HEK293T (cell line): Measurements from ENCODE around the gene EYS.

Experiments
- ARNT ChIP-seq: fragments of 450-650 bp; IDR thresholded peaks from 2 replicates; pipeline ENCODE4 v1.6.1; 2017; ENCODE audit warnings: mild to moderate bottlenecking
- BHLHE40 ChIP-seq: fragments of 450-650 bp; IDR thresholded peaks from 2 replicates; pipeline ENCODE4 v1.6.1; 2016; ENCODE audit warnings: mild to moderate bottlenecking, moderate library complexity, borderline replicate concordance
- CTBP1 ChIP-seq: fragments of 450-650 bp; IDR thresholded peaks from 2 replicates; pipeline ENCODE4 v1.6.1; 2016; ENCODE audit warnings: borderline replicate concordance
- ELF4 ChIP-seq: fragments of 450-650 bp; IDR thresholded peaks from 2 replicates; pipeline ENCODE4 v1.6.1; 2017; ENCODE audit warnings: antibody characterized with exemption
- FOXK2 ChIP-seq: fragments of 450-650 bp; IDR thresholded peaks from 2 replicates; pipeline ENCODE4 v1.6.1; 2016; ENCODE audit warnings: mild to moderate bottlenecking
- FOXM1 ChIP-seq: fragments of 450-650 bp; IDR thresholded peaks from 2 replicates; pipeline ENCODE4 v1.6.1; 2017; ENCODE audit warnings: mild to moderate bottlenecking, borderline replicate concordance
- L3MBTL2 ChIP-seq: fragments of 450-650 bp; conservative IDR thresholded peaks from 2 replicates; pipeline ENCODE4 v1.6.1; 2016; ENCODE audit warnings: mild to moderate bottlenecking
- LEF1 ChIP-seq: fragments of 450-650 bp; IDR thresholded peaks from 2 replicates; pipeline ENCODE4 v1.6.1; 2017; ENCODE audit warnings: mild to moderate bottlenecking, borderline replicate concordance
- SP1 ChIP-seq: fragments of 450-650 bp; IDR thresholded peaks from 2 replicates; pipeline ENCODE4 v1.6.1; 2017
- SUZ12 ChIP-seq: fragments of 450-650 bp; IDR thresholded peaks from 2 replicates; pipeline ENCODE4 v1.6.1; 2016; ENCODE audit warnings: mild to moderate bottlenecking
- TARDBP ChIP-seq: fragments of 450-650 bp; IDR thresholded peaks from 2 replicates; pipeline ENCODE4 v1.6.1; 2016
- ZNF384 ChIP-seq: fragments of 450-650 bp; IDR thresholded peaks from 2 replicates; pipeline ENCODE4 v1.6.1; 2016
- TF ChIP-seq, protein P1 (sequence below): fragments of 450-650 bp; IDR thresholded peaks from 2 replicates; pipeline ENCODE4 v1.6.1; 2016

DNA sequence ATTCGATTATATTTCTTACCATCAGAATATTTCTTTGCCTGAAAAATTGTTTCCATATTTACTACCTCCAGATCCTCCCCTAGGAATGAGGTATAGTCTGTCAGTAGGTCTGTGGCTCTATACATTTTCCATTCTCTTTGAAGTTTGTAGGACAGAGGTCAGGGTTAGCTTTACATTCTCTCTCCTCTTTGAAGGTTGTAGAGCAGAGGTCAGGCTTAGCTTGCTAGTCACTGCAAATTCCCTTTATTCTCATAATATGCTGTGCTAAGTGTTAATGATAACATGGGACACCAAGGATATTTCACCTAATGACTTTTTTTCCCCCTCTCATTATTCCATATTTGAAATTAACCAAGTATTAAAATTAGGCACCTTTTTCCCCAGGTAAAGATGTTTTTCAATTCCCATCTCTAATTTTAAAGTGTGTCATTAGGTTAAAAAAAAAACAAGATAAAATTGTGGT is 1660.2 kb downstream of the EYS start:
- TF ChIP-seq TARDBP (no peak), SP1 (no peak), CTBP1 (no peak), FOXM1 (no peak), L3MBTL2 (no peak), FOXK2 (no peak), ELF4 (no peak), LEF1 (no peak), SUZ12 (no peak), BHLHE40 (no peak), ARNT (no peak), ZNF384 (no peak)
- TF ChIP-seq, protein P1, sequence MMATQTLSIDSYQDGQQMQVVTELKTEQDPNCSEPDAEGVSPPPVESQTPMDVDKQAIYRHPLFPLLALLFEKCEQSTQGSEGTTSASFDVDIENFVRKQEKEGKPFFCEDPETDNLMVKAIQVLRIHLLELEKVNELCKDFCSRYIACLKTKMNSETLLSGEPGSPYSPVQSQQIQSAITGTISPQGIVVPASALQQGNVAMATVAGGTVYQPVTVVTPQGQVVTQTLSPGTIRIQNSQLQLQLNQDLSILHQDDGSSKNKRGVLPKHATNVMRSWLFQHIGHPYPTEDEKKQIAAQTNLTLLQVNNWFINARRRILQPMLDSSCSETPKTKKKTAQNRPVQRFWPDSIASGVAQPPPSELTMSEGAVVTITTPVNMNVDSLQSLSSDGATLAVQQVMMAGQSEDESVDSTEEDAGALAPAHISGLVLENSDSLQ = no peak
